GM13976 (cell line): ENCODE measurements around the gene LINGO4.
"Not testable (repeated sequence)": the region's sequence is repeated elsewhere in the genome, so short reads cannot be mapped to it uniquely, and the experiment has no call there.

ENCODE experiments used
- DNase-seq: peaks from one replicate; pipeline ENCODE4 v3.0.0; 2012; ENCODE audit warnings: low spot score
- in situ Hi-C: fragments of 300-500 bp; cut with MboI; formaldehyde crosslinking; loops from one replicate; pipeline ENCODE4 v1.12.0; 2022; ENCODE audit warnings: low sequenced_read_pairs, mixed read lengths, inconsistent platforms; ENCODE audit not compliant: unreplicated experiment
- TF ChIP-seq, protein P1 (sequence below): IDR thresholded peaks from 2 replicates; pipeline ENCODE4 v1.5.1; 2012; ENCODE audit warnings: borderline replicate concordance, mild to moderate bottlenecking; ENCODE audit not compliant: insufficient read depth; ENCODE audit errors: extremely low read depth, missing control alignments, control extremely low read depth

The LINGO4 gene

DNA sequence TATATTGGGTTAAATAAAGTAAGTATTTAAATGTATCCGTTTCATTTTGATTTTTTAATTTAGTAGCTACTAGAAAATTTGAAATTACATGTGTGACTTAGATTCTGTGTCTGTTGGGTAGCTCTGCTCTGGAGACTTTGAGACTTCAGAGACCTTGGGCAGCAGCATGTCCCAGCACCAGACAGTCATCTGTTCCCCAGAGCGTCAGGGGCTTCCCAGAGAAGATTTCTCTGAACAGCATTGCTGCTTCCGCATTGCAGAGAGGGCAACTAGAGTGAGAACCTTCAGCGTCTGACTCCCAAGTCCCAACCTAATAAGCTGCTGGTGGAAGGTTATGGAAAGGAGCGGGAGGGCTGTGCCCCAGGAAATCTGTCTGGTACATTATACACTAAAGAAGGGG is 6.6 kb downstream of the LINGO4 start:
- in situ Hi-C loops = no loop called here
- TF ChIP-seq, protein P1, sequence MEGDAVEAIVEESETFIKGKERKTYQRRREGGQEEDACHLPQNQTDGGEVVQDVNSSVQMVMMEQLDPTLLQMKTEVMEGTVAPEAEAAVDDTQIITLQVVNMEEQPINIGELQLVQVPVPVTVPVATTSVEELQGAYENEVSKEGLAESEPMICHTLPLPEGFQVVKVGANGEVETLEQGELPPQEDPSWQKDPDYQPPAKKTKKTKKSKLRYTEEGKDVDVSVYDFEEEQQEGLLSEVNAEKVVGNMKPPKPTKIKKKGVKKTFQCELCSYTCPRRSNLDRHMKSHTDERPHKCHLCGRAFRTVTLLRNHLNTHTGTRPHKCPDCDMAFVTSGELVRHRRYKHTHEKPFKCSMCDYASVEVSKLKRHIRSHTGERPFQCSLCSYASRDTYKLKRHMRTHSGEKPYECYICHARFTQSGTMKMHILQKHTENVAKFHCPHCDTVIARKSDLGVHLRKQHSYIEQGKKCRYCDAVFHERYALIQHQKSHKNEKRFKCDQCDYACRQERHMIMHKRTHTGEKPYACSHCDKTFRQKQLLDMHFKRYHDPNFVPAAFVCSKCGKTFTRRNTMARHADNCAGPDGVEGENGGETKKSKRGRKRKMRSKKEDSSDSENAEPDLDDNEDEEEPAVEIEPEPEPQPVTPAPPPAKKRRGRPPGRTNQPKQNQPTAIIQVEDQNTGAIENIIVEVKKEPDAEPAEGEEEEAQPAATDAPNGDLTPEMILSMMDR = no peak
- no peak for DNase-seq

DNA sequence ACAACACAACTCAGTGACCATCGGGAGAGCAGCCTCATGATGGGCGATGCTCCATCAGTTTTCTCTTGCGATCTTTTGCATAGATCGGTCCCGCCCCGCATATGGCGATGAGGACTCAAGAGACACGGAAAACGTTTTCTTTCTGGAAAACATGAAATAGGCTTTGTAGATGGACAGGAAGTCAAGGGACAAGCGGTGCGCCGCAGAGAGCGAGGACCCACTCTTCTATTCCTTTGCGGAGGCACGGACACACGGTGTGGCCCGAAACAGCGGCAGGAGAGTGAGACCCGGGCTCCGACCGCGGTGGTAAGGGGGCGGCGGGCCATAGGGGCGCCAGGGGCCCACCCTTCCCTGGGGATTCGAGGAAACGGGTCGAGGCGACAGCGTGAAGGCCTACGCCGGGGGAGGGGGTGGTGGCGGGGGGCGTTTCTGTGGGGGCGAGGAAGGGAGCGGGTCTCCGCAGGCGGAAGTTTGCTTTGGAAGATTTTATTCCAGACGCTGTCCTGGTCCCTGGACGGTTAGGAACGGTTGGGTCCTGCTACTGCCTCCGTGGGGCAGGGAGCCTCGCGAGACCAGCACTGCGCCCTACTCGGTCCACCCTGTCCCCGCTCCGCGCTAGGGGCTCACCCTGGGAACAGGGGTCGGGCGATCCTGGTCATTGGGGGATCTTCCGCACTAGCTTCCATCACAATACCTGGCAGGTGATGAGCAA is 14.1 kb downstream of the LINGO4 start:
- no peak for DNase-seq
- in situ Hi-C loops = no loop called here

GRCh38 chr1:151790071-151790939 is 14.9 kb downstream of the LINGO4 start, which contains the start of gene TDRKH:
Gene TDRKH (minus strand): TSS chr1:151790500. CDS start chr1:151783022, 7,478 bp downstream.
- TF ChIP-seq, protein P1 = peak; percentile 47
- DNase-seq = peak; percentile 99
- in situ Hi-C loops = no loop called here

More for the DNA sequence above, 14.1 kb downstream of the LINGO4 start:
- TF ChIP-seq, protein P1 = no peak

GRCh38 chr1:151787689-151788088 is 17.5 kb downstream of the LINGO4 start:
- in situ Hi-C loops = no loop called here
- TF ChIP-seq, protein P1 = no peak

GRCh38 chr1:151783796-151784195 is 21.4 kb downstream of the LINGO4 start:
- no peak for DNase-seq
- TF ChIP-seq, protein P1 = no peak

More at GRCh38 chr1:151787689-151788088, 17.5 kb downstream of the LINGO4 start:
- DNase-seq = no peak

DNA sequence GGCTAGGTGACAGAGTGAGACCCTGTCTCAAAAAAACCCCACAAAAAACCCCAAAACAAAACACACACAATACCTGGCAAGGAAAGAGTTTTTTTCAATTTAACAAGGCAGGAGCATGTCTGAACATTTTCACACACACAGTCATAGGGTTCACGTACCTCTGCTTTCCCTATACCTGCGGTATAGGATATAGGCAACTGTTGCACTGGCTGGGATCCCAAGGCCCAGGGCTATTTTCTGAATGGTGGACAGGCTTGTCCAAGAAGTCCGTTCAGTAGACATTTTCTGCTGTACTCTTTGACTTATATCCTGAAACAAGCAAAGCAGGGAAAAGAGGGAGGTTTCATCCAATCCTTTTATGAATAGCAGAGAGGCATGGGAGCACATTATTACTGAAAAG is 22.5 kb downstream of the LINGO4 start:
- TF ChIP-seq, protein P1 = no peak
- no peak for DNase-seq
- in situ Hi-C loops = no loop called here

More at GRCh38 chr1:151783796-151784195, 21.4 kb downstream of the LINGO4 start:
- in situ Hi-C loops = no loop called here

GRCh38 chr1:151782026-151782425 is 23.2 kb downstream of the LINGO4 start:
- in situ Hi-C loops, DNase-seq: not testable (repeated sequence)

GRCh38 chr1:151780736-151781135 is 24.5 kb downstream of the LINGO4 start:
- not testable (repeated sequence) for DNase-seq

More at GRCh38 chr1:151780736-151781135, 24.5 kb downstream of the LINGO4 start:
- in situ Hi-C loops = not testable (repeated sequence)
